Peyer's patch (tissue), 4 donors: ENCODE measurements around the gene ASCL2.

Experiments used
- CTCF ChIP-seq, 6 experiments: fragments of 450-650 bp in 4 of 6; fragments of 200-600 bp in 2 of 6; sonication (generic) in 1 of 6; IDR thresholded peaks; one replicate each; pipeline ENCODE4 v1.5.1; 2017 to 2019; ENCODE audit warnings: antibody characterized with exemption in 6 of 6, mild to moderate bottlenecking in 3 of 6, moderate library complexity in 1 of 6
- POLR2A ChIP-seq, 2 donors: fragments of 450-650 bp; IDR thresholded peaks; one replicate each; pipeline ENCODE4 v1.5.1; 2017; ENCODE audit warnings: antibody characterized with exemption in 2 of 2, mild to moderate bottlenecking in 2 of 2, moderate library complexity in 2 of 2

- TF ChIP-seq CTCF (IDR thresholded peaks at IDR 0.05) (no peak), POLR2A (IDR thresholded peaks at IDR 0.05) (no peak)
Measured at GRCh38 chr11:2300290-2300935, 30.0 kb upstream of the ASCL2 start.
